GM12874 (cell line): Measurements from ENCODE around the gene HOXD12.

Experiments
- TF ChIP-seq, protein P1 (sequence below): IDR thresholded peaks from 2 replicates; pipeline ENCODE4 v1.5.1; 2011; ENCODE audit warnings: low read depth, mild to moderate bottlenecking, control low read depth, low read length, moderate library complexity; ENCODE audit not compliant: insufficient read depth

Gene HOXD12

DNA sequence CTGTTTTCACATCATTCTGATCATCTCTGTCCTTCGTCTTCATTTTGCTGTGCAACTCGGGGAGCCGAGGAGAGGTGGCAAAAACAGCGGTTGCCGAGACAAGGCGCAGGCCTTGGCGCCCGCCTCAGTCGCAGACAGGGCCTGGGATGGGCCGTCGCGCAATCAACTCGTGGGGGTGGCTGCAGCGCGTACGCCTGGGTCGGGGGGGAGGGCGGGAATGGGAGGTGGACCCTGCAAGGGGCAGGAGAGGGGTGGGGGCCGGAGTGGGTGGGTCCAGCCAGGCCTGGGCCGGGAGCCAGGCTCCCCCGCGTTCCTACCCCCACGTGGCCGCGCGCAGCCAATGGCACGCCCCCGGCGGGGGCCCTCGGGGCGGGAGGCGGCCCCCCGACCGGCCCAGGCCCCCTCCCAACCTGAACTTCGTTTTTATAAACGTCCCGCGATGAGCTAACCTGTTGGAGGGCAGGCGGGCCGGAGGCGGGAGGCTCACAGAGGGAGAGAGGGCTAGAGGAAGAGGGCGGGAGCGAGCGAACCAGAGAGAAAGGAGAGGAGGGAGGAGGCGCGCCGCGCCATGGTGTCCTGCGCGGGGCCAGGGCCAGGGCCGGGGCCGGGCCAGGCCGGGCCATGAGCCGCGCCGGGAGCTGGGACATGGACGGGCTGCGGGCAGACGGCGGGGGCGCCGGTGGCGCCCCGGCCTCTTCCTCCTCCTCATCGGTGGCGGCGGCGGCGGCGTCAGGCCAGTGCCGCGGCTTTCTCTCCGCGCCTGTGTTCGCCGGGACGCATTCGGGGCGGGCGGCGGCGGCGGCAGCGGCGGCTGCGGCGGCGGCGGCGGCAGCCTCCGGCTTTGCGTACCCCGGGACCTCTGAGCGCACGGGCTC lies 7.1 kb upstream of the HOXD12 start, which contains the start of gene HOXD13:
HOXD13 (plus strand) TSS at position 452 of the 875 bp plus-strand sequence; CDS start at position 622, 170 bp downstream.
- TF ChIP-seq, protein P1, sequence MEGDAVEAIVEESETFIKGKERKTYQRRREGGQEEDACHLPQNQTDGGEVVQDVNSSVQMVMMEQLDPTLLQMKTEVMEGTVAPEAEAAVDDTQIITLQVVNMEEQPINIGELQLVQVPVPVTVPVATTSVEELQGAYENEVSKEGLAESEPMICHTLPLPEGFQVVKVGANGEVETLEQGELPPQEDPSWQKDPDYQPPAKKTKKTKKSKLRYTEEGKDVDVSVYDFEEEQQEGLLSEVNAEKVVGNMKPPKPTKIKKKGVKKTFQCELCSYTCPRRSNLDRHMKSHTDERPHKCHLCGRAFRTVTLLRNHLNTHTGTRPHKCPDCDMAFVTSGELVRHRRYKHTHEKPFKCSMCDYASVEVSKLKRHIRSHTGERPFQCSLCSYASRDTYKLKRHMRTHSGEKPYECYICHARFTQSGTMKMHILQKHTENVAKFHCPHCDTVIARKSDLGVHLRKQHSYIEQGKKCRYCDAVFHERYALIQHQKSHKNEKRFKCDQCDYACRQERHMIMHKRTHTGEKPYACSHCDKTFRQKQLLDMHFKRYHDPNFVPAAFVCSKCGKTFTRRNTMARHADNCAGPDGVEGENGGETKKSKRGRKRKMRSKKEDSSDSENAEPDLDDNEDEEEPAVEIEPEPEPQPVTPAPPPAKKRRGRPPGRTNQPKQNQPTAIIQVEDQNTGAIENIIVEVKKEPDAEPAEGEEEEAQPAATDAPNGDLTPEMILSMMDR, result no peak

DNA sequence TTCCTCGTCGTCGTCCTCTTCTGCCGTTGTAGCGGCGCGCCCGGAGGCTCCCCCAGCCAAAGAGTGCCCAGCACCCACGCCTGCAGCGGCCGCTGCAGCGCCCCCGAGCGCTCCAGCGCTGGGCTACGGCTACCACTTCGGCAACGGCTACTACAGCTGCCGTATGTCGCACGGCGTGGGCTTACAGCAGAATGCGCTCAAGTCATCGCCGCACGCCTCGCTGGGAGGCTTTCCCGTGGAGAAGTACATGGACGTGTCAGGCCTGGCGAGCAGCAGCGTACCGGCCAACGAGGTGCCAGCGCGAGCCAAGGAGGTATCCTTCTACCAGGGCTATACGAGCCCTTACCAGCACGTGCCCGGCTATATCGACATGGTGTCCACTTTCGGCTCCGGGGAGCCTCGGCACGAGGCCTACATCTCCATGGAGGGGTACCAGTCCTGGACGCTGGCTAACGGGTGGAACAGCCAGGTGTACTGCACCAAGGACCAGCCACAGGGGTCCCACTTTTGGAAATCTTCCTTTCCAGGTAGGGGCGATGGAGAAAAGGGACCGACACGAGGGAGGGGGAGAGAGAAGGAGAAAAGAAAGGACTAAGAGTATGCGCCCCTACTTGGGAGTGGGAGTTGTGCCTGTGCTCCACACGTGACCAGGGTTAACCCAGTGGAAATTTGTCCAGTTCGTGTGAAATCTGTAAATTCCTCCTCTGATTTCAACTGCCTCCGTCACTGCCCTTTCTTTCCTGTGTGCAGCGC lies 6.3 kb upstream of the HOXD12 start:
- TF ChIP-seq, protein P1, result no peak

DNA sequence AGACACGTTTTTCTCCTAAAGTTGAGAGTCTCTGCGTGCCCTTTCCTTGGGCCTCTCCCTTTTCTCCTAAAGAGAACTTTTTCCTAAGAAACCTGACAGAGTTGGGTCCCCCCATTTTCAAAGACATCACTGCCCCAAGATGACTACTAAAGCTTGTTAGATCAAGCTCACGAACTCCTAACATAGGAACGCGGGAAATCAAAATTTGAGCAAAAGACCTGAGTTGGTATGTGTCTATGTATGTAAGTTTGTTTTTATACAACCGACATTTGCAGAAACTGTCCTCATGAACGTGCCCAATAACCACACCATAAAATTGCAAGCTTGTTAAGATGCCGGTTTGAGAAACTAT lies 5.7 kb upstream of the HOXD12 start:
- TF ChIP-seq, protein P1, result no peak

DNA sequence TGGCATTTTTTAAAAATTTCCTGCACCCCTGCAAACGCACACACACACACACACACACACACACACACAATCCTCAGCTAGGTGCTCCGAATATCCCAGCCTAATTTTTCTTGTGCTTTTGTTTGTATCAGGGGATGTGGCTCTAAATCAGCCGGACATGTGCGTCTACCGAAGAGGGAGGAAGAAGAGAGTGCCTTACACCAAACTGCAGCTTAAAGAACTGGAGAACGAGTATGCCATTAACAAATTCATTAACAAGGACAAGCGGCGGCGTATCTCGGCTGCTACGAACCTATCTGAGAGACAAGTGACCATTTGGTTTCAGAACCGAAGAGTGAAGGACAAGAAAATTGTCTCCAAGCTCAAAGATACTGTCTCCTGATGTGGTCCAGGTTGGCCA lies 5.2 kb upstream of the HOXD12 start:
- TF ChIP-seq, protein P1, result no peak

DNA sequence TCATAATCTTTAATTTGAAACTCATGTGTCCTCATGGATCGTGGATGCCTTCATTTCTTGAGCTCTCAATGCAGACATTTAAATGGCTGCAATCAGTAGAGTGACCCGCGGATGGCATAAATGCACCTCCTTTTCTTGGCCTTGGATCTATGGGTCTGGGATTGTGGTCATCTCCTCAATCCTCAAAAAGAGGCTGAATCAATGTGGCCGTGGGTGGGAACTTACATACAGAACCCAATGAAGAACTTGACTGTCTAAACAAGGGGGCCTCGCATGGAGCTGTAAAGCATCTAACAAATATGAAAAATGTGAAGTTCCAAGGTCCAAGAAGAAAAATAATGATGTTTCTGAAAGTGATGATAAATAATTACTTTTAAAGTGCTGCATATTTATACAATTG lies 4.2 kb upstream of the HOXD12 start:
- TF ChIP-seq, protein P1, result no peak

DNA sequence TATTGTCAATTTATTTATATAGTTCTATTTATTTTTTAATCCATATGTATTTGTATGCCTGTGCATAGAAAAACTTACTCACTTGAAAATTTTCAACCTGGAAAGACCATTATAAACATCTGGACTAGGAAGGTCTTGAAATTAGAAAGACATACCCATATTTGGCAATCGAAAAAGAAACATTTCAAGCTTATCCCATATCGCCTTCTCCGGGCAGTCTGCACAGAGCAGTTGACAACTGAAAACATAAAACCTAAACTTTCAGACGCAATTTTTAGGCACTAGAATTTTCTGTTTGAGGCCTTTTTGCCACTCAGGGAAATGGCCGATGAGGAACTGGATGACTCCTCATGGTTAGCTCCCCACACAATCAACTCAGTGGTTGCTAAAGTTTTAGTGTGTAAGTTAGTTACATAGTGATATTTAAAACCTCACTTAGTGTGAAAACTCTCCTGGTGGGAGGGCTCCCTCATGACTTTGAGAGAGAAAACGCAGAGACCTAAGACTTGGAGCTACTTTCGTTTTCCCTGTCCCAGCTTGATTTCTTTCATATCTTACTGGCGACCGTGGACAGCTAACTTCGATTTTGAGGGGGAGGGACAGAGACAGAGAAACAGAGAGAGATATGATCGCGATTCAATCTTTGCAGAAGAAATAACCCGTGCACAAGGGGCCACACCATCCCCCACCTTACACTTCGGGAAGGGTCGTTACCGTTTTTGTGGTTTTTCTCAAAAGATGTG lies 3.2 kb upstream of the HOXD12 start:
- TF ChIP-seq, protein P1, result no peak
